Gastrocnemius medialis (tissue), 4 donors: ENCODE data around the gene PARP8.

Source experiments
- POLR2A ChIP-seq, 2 donors: fragments of 450-650 bp; IDR thresholded peaks; one replicate each; pipeline ENCODE4 v1.6.1; 2017; ENCODE audit warnings: antibody characterized with exemption in 2 of 2, mild to moderate bottlenecking in 2 of 2, moderate library complexity in 2 of 2
- TF ChIP-seq, protein P1 (sequence below), 5 experiments: fragments of 450-650 bp in 3 of 5; fragments of 200-600 bp in 2 of 5; sonication (generic) in 2 of 5; IDR thresholded peaks in 4 of 5; conservative IDR thresholded peaks in 1 of 5; 1 replicate in 4 of 5; 2 replicates in 1 of 5; pipeline ENCODE4 v1.5.1; 2016 to 2019; ENCODE audit warnings: antibody characterized with exemption in 5 of 5, mild to moderate bottlenecking in 3 of 5, moderate library complexity in 3 of 5

DNA sequence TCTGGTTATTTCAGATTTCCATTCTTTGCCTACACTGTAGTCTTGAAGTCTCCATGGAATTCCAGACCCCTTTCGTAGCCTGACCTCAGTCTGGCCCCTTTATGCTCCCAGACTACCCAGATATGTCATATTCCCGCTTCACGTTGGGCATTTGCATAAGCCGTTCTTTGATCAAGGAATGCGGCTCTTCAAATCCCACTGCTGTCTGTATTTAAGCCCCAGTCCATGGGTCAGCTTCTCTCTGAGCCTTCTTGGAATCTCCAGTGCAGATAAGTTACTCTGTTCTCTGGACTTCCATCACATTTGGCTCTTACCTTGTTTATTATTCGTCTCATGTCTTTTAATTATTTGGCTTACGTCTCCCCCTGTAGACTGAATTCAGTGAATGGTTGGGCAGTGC, 97.4 kb downstream of the PARP8 start:
- TF ChIP-seq, protein P1, sequence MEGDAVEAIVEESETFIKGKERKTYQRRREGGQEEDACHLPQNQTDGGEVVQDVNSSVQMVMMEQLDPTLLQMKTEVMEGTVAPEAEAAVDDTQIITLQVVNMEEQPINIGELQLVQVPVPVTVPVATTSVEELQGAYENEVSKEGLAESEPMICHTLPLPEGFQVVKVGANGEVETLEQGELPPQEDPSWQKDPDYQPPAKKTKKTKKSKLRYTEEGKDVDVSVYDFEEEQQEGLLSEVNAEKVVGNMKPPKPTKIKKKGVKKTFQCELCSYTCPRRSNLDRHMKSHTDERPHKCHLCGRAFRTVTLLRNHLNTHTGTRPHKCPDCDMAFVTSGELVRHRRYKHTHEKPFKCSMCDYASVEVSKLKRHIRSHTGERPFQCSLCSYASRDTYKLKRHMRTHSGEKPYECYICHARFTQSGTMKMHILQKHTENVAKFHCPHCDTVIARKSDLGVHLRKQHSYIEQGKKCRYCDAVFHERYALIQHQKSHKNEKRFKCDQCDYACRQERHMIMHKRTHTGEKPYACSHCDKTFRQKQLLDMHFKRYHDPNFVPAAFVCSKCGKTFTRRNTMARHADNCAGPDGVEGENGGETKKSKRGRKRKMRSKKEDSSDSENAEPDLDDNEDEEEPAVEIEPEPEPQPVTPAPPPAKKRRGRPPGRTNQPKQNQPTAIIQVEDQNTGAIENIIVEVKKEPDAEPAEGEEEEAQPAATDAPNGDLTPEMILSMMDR (IDR thresholded peaks at IDR 0.05 in 4 of 5, conservative IDR thresholded peaks at IDR 0.05 in 1 of 5) = no peak
- TF ChIP-seq POLR2A (IDR thresholded peaks at IDR 0.05) = no peak
